Ascending aorta (tissue), 2 donors: ENCODE measurements around the gene RBKS. TPM values are rescaled to one million over a fixed set of nuclear protein-coding genes. Genes with fewer than 3 reads are reported as not detected.

Experiments used
- DNase-seq, 2 donors: peaks; one replicate each; pipeline ENCODE4 v3.0.0-alpha.2; 2019; ENCODE audit warnings: low spot score in 2 of 2
- H3K27ac ChIP-seq, 2 donors: fragments of 200-600 bp; sonication (generic); one replicate each; pipeline ENCODE4 v1.5.1; 2016 to 2017; ENCODE audit warnings: mild to moderate bottlenecking in 1 of 2
- H3K27me3 ChIP-seq: fragments of 200-600 bp; sonication (generic); one replicate; pipeline ENCODE4 v1.5.1; 2017
- H3K36me3 ChIP-seq, 2 donors: fragments of 200-600 bp; sonication (generic); one replicate each; pipeline ENCODE4 v1.5.1; 2016
- H3K4me1 ChIP-seq, 2 donors: fragments of 200-600 bp; sonication (generic); one replicate each; pipeline ENCODE4 v1.5.1; 2016 to 2017; ENCODE audit warnings: mild to moderate bottlenecking in 1 of 2
- H3K4me3 ChIP-seq, 2 donors: fragments of 200-600 bp; sonication (generic); one replicate each; pipeline ENCODE4 v1.5.1; 2016 to 2017; ENCODE audit warnings: mild to moderate bottlenecking in 1 of 2
- H3K9me3 ChIP-seq, 2 donors: fragments of 200-600 bp; sonication (generic); one replicate each; pipeline ENCODE4 v1.5.1; 2016
- CTCF ChIP-seq, 3 experiments: fragments of 200-600 bp in 2 of 3; fragments of 450-650 bp in 1 of 3; sonication (generic) in 2 of 3; IDR thresholded peaks; one replicate each; pipeline ENCODE4 v1.5.1; 2016 to 2019; ENCODE audit warnings: antibody characterized with exemption in 3 of 3, mild to moderate bottlenecking in 1 of 3, moderate library complexity in 1 of 3
- intact Hi-C: fragments of 100-400 bp; cut with DNase I; formaldehyde crosslinking; loops from one replicate; pipeline ENCODE4 v1.15.1; 2023
- total RNA-seq: library from RNA; depleted of rRNA; stranded (reverse); fragments of >200 nt; gene quantifications from one replicate; pipeline ENCODE4 v1.1.0, GENCODE V29; 2016

Gene RBKS
- total RNA-seq, 1 donor from 2014 or later = not detected

DNA sequence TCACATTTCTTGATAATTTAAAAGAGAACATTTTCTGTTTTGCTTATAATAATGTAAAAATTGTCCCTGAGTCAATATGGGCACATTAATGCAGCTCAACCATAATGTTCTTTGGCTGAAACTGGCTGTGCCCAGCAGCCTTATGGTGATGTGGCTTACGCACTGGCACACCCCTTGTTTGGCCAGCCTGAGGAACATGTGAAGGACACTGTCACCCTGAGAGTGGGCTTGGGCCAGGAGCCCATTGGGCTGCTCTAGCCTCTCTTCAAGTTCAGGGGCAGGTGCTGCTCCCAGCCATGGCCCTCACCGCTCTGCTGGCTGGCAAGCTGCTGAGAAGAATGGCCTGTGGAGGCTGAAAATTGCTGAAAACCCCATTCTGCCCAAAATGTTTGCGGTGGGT is 81.2 kb downstream of the RBKS start:
- H3K4me3 ChIP-seq = no peak overlapping the region
- intact Hi-C loops = no loop called here
- H3K36me3 ChIP-seq = no peaks in the 10 kb centered on the region
- TF ChIP-seq CTCF (IDR thresholded peaks at IDR 0.05) = no peak
- no peak overlapping the region for H3K27ac ChIP-seq
- no peak for DNase-seq
- H3K27me3 ChIP-seq = no peaks in the 10 kb centered on the region
- no peaks in the 10 kb centered on the region for H3K9me3 ChIP-seq
- H3K4me1 ChIP-seq = no peaks in the 10 kb centered on the region

- TF ChIP-seq CTCF (IDR thresholded peaks at IDR 0.05) = no peak
- intact Hi-C loops = no loop called here
- DNase-seq = no peak
- no peak overlapping the region for H3K4me3 ChIP-seq
- no peaks in the 10 kb centered on the region for H3K9me3 ChIP-seq
- no peaks in the 10 kb centered on the region for H3K4me1 ChIP-seq
- no peaks in the 10 kb centered on the region for H3K27me3 ChIP-seq
- no peaks in the 10 kb centered on the region for H3K36me3 ChIP-seq
- no peak overlapping the region for H3K27ac ChIP-seq
Observed at GRCh38 chr2:27808418-27808817, 81.8 kb downstream of the RBKS start.

- intact Hi-C loops = no loop called here
- no peaks in the 10 kb centered on the region for H3K4me1 ChIP-seq
- no peak for DNase-seq
- H3K9me3 ChIP-seq = no peaks in the 10 kb centered on the region
- H3K36me3 ChIP-seq = no peaks in the 10 kb centered on the region
- TF ChIP-seq CTCF (IDR thresholded peaks at IDR 0.05) = peak; percentile 11 to 37 (median 27)
- H3K4me3 ChIP-seq = no peak overlapping the region
- H3K27ac ChIP-seq = no peak overlapping the region
- no peaks in the 10 kb centered on the region for H3K27me3 ChIP-seq
Observed at GRCh38 chr2:27807476-27807875, 82.7 kb downstream of the RBKS start.

DNA sequence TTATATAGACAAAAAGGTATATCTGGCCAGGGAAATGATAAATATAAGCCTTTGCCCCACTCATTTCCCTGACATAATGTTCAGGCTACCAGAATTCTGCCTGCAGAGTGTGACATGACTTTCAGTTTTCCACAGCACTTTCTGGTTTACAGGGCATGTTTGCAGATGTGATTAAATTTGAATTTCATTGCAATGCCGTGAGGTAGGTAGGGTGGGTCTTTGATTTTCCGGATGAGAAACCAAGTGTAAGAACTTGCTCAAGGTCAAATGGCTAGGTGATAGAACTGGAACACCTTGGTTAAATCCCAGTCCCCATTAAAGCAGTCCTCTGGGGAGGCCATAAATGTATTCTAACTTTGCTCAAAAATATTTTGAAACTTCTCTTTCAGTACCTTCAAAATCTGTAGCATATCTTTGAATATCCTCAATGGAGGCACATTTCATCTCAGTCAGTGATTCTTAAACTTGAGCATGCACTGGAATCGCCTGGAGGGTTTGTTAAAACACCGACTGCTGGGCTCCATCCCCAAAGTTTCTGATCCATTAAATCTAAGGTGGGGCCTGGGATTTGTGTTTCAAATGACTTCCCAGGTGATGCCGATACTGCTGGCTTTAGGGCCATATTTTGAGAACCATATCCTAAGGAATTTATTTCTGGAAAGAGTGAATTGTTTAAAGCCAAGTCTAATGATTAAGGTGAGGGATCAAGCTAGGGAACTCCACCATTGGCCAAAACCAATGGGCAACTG is 83.7 kb downstream of the RBKS start:
- H3K4me3 ChIP-seq = no peak overlapping the region
- H3K27ac ChIP-seq = no peak overlapping the region
- H3K4me1 ChIP-seq = no peaks in the 10 kb centered on the region
- no peak for DNase-seq
- H3K27me3 ChIP-seq = no peaks in the 10 kb centered on the region
- H3K9me3 ChIP-seq = no peaks in the 10 kb centered on the region
- TF ChIP-seq CTCF (IDR thresholded peaks at IDR 0.05) = no peak
- intact Hi-C loops = no loop called here
- H3K36me3 ChIP-seq = no peaks in the 10 kb centered on the region

DNA sequence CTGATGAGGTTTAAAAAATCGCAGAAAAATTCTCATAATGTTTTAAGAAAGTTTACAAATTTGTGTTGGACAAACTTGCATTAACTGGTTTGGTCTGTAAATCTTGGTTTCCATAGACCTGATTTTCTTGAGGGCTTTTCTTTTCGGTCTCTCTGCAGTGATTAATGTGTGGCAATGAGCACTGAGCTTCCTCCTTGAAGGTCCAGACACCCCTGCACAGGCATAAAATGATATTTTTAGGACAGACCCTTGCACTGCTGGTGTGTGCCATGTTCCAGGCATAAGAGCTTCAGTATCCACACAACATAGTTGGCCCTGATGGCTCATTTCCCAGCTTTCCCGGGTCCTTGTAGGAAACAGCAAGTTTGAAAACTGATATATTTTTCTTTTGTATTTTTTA is 85.0 kb downstream of the RBKS start:
- TF ChIP-seq CTCF (IDR thresholded peaks at IDR 0.05) = no peak

More for the DNA sequence above, 85.0 kb downstream of the RBKS start:
- no peak overlapping the region for H3K4me3 ChIP-seq
- H3K9me3 ChIP-seq = no peaks in the 10 kb centered on the region
- H3K36me3 ChIP-seq = no peaks in the 10 kb centered on the region
- H3K27me3 ChIP-seq = no peaks in the 10 kb centered on the region
- DNase-seq = no peak
- no peak overlapping the region for H3K27ac ChIP-seq
- intact Hi-C loops = no loop called here
- peaks cover 2 to 8% of the 10 kb centered on the region in 2 donors for H3K4me1 ChIP-seq
